Measurements from ENCODE around the gene SCCPDH.

The SCCPDH gene

DNA sequence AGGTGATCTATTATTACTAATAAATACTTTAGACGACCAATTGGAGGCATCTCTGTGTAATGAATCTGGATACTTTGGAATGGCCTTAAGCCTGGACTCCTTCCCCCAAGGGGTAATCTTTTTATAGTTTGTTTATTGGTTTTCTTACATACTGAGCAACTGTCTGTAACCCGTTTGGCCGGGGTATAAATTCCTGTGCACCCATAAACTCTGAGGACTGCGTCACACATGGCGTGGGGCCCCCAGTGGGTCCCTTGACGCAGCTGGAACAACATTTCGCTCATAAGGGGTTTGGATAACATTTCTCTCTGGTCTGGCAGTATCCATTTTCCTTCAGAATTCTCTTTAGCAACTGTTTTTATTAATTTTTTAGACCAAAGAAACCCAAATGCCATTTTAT lies 26.5 kb downstream of the SCCPDH start:
- H3K4me3 ChIP-seq (ENCODE audit: low read depth, low read length), result no peak overlapping the region
- TF ChIP-seq, protein P1, sequence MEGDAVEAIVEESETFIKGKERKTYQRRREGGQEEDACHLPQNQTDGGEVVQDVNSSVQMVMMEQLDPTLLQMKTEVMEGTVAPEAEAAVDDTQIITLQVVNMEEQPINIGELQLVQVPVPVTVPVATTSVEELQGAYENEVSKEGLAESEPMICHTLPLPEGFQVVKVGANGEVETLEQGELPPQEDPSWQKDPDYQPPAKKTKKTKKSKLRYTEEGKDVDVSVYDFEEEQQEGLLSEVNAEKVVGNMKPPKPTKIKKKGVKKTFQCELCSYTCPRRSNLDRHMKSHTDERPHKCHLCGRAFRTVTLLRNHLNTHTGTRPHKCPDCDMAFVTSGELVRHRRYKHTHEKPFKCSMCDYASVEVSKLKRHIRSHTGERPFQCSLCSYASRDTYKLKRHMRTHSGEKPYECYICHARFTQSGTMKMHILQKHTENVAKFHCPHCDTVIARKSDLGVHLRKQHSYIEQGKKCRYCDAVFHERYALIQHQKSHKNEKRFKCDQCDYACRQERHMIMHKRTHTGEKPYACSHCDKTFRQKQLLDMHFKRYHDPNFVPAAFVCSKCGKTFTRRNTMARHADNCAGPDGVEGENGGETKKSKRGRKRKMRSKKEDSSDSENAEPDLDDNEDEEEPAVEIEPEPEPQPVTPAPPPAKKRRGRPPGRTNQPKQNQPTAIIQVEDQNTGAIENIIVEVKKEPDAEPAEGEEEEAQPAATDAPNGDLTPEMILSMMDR (IDR thresholded peaks at IDR 0.05; ENCODE audit: insufficient read depth, low read depth, low read length, missing control alignments), result no peak
- DNase-seq (ENCODE audit: low read depth), result no peak

DNA sequence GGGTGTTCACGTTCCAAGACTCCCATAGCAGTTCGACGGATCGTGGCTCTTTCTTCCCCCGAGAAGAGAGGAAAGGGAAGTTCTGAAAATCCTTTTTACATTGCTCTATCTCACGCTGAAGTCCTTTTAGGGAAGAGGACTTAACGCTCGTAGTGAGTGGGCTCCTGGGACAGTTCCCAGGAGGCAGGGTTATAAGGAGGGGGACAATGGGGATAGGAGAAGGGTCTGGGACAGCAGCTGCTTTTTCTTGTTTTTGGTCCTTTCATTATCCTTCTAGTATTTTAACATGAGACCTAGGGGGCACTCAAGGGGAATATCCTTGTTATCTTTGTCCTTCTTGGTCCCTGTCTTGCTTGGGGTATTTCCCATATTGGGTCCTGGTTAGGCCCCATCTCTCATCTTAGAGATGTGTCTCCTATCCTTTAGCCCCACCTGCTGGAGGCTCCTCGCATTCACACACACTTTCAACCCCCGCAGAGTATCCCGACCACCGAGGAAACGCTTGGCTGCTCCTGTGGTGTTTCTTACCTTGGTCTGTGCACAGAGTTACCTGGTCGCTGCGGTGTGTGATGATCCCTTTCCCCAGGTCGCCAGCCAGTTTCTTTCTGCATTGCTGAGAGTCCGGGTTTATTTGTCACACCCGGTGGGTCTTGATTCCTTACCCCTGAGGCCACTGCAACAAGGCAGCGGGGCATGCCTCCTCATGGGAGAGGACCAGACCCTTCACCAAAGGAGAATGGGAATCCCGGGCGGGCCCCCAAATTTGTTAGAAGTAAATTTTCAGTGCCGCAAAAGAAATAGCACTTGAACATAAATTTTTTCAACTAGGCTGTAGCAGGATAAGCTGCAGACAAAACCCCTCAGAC lies 29.7 kb downstream of the SCCPDH start:
- no peak overlapping the region for H3K4me3 ChIP-seq (ENCODE audit: low read depth, low read length)
- DNase-seq (ENCODE audit: low read depth), result peak; percentile 77
- TF ChIP-seq, protein P1 (IDR thresholded peaks at IDR 0.05; ENCODE audit: insufficient read depth, low read depth, low read length, missing control alignments), result peak; percentile 82

DNA sequence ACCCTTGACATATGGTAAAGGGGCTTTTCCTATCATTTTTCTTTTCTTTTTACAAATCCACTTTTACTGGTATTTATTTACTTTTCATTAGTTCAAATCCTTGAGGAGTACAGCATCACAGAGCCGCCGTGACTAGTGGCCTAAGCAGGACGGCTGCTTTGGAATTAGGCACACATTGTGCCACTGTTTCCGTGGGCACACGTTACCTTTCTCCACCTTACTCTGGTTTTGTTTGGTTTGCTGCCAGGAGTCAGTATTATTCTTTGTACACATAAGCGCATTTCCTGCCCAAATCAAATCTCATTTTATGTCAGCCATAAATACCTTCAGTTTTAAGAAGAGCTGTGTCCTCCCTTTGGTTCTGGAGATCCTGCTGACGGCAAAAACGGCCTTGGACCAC lies 31.2 kb downstream of the SCCPDH start:
- H3K4me3 ChIP-seq (ENCODE audit: low read depth, low read length), result no peak overlapping the region
- no peak for DNase-seq (ENCODE audit: low read depth)
- TF ChIP-seq, protein P1 (IDR thresholded peaks at IDR 0.05; ENCODE audit: insufficient read depth, low read depth, low read length, missing control alignments), result no peak

DNA sequence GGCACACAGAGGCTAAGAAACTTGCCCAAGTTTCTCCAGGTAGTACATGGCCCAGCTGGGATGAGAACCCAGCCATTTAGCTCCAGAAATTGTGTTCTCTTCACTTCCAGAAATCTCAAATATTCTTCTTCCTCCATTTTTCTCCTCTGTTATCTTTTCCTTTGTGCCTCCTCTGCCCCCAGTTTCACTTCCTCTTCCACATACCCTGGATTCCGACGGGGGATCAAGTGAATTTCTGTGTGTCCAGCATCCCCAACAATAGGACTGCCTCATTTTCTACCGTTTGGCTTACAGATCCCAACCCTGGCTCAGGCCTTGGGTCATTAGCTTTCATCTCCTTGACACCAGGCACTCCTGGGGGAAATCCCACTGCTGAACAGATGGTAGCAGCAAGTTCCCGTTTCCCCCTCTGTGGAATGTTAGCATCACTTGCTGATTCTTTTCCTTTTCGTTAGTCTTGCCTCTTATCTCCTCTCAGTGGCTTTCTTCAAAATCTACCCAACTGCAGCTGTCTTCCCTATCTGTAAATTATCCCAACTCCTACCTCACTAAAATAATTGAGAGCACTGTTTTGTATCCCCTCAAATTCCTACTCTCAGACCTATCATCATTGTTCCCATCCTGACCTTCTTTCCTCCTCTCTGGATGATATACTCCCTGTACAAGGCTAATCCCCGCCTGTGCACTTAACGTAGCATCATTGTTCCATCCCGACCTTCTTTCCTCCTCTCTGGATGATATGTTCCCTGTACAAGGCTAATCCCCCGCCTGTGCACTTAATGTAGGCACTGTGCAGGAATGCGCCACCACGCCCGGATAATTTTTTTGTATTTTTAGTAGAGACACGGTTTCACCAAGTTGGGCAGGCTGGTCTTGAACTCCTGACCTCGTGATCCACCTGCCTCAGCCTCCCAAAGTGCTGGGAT lies 36.5 kb downstream of the SCCPDH start:
- no peak overlapping the region for H3K4me3 ChIP-seq (ENCODE audit: low read depth, low read length)
- TF ChIP-seq, protein P1 (IDR thresholded peaks at IDR 0.05; ENCODE audit: insufficient read depth, low read depth, low read length, missing control alignments), result no peak
- no peak for DNase-seq (ENCODE audit: low read depth)

DNA sequence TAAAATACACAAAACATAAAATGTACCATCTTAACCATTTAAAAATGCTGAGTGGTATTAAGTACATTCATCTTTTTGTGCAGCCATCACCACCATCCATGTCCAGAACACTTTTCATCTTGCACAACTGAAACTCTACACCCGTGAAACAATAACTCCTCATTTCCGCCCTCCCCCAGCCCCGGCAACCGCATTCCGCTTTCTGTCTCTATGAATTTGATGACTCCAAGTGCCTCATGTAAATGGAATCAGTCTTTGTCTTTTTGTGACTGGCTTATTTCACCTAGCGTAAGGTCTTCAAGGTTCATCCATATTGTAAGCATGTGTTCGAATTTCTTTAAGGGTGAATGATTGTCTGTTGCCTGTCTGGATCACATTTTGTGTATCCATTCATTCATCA lies 37.2 kb downstream of the SCCPDH start:
- TF ChIP-seq, protein P1 (IDR thresholded peaks at IDR 0.05; ENCODE audit: insufficient read depth, low read depth, low read length, missing control alignments), result no peak
- DNase-seq (ENCODE audit: low read depth), result no peak
- no peak overlapping the region for H3K4me3 ChIP-seq (ENCODE audit: low read depth, low read length)

DNA sequence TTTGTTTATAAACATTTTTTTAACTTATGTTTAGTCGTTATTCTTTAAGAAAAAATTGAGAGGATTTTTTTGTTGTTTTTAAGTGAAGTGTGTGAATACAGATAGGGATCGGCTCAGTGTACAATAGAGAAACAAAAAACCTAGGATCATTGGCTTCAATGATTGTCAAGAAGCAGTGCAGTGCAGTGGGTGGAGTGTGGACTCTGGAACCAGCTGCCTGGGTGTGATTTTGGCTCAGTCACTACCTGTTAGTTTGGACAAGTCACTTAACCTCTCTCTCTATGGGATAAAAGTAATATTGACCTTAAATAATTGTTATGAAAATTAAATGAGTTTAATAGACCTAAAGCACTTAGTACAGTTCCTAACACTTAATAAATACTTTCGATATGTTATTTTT lies 41.3 kb downstream of the SCCPDH start:
- TF ChIP-seq, protein P1 (IDR thresholded peaks at IDR 0.05; ENCODE audit: insufficient read depth, low read depth, low read length, missing control alignments), result no peak
- H3K4me3 ChIP-seq (ENCODE audit: low read depth, low read length), result no peak overlapping the region
- DNase-seq (ENCODE audit: low read depth), result no peak
